Breast epithelium (tissue), 3 donors: ENCODE results near the gene RPL5.

Experiments
- CTCF ChIP-seq, 3 donors: fragments of 450-650 bp; IDR thresholded peaks; one replicate each; pipeline ENCODE4 v1.5.1; 2016 to 2017; ENCODE audit warnings: antibody characterized with exemption in 3 of 3, mild to moderate bottlenecking in 3 of 3, moderate library complexity in 3 of 3
- POLR2A ChIP-seq: fragments of 450-650 bp; IDR thresholded peaks from one replicate; pipeline ENCODE4 v1.6.1; 2016; ENCODE audit warnings: antibody characterized with exemption, mild to moderate bottlenecking, moderate library complexity
- POLR2AphosphoS5 ChIP-seq, 3 donors: sonication (generic); formaldehyde crosslinking; IDR thresholded peaks; one replicate each; pipeline ENCODE4 v1.6.1; 2017; ENCODE audit warnings: antibody characterized with exemption in 3 of 3

GRCh38 chr1:92859400-92860039 lies 27.7 kb downstream of the RPL5 start:
- TF ChIP-seq CTCF (IDR thresholded peaks at IDR 0.05), result no peak
- TF ChIP-seq POLR2A, result no peak
- no peak for TF ChIP-seq POLR2AphosphoS5 (IDR thresholded peaks at IDR 0.05)
